ENCODE results near the gene USP31.

DNA sequence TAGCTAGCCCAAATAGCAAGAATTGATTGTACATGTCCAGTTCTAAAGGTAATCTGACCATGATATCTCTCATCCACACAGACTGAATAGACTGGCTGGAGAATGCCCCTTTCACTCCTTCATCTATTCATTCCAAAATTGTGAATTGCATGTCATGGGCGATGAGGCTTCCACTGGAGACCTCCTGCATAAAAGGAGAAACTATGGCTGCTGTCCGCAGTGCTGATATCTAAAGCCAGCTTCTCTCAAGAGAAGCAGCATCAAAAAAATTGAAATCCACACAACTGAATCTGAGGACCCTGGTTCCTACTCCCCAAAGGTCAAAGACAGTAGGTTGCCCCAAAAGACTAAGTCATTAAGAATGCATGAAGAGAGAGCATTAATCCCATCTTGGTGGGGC is 25.4 kb upstream of the USP31 start:
- TF ChIP-seq POLR2AphosphoS5 (IDR thresholded peaks at IDR 0.05) (no peak), POLR2A (IDR thresholded peaks at IDR 0.05) (no peak)
